SK-N-SH treated with all-trans-retinoic acid at 6 μM for 48 hours (cell line): ENCODE data around the gene CDC42EP3.

Experiments
- ARNTL ChIP-seq: fragments of 450-650 bp; formaldehyde crosslinking; IDR thresholded peaks from 2 replicates; pipeline ENCODE4 v1.5.0; 2020; ENCODE audit warnings: low read depth, mild to moderate bottlenecking, moderate library complexity, borderline replicate concordance
- ESRRG ChIP-seq: fragments of 250-450 bp; sonication (Bioruptor Pico); IDR thresholded peaks from 2 replicates; pipeline ENCODE4 v1.6.1; 2021; ENCODE audit warnings: mild to moderate bottlenecking
- GLIS3 ChIP-seq: fragments of 250-450 bp; sonication (Bioruptor Pico); IDR thresholded peaks from 2 replicates; pipeline ENCODE4 v1.5.0; 2020; ENCODE audit warnings: mild to moderate bottlenecking, moderate library complexity
- OSR1 ChIP-seq: fragments of 250-450 bp; sonication (Bioruptor Pico); IDR thresholded peaks from 2 replicates; pipeline ENCODE4 v1.8.0; 2022; ENCODE audit warnings: moderate library complexity, mild to moderate bottlenecking, inconsistent platforms
- PATZ1 ChIP-seq: fragments of 250-450 bp; sonication (Bioruptor Pico); IDR thresholded peaks from 2 replicates; pipeline ENCODE4 v1.8.0; 2020; ENCODE audit warnings: mild to moderate bottlenecking, moderate library complexity, borderline replicate concordance
- POU6F1 ChIP-seq: fragments of 250-450 bp; sonication (Bioruptor Pico); IDR thresholded peaks from 2 replicates; pipeline ENCODE4 v1.8.0; 2021; ENCODE audit warnings: low read depth, mild to moderate bottlenecking, moderate library complexity, borderline replicate concordance
- PPARA ChIP-seq: fragments of 250-450 bp; sonication (Bioruptor Pico); IDR thresholded peaks from 2 replicates; pipeline ENCODE4 v1.5.0; 2020; ENCODE audit warnings: mild to moderate bottlenecking, borderline replicate concordance
- RARB ChIP-seq: fragments of 250-450 bp; sonication (Bioruptor Pico); IDR thresholded peaks from 2 replicates; pipeline ENCODE4 v1.8.0; 2021; ENCODE audit warnings: mild to moderate bottlenecking, moderate library complexity
- SNAI2 ChIP-seq: fragments of 250-450 bp; sonication (Bioruptor Pico); IDR thresholded peaks from 2 replicates; pipeline ENCODE4 v1.5.0; 2020; ENCODE audit warnings: mild to moderate bottlenecking, moderate library complexity
- ZC3H10 ChIP-seq: fragments of 250-450 bp; sonication (Bioruptor Pico); IDR thresholded peaks from 2 replicates; pipeline ENCODE4 v1.5.1; 2021; ENCODE audit warnings: mild to moderate bottlenecking, moderate library complexity
- ZFP3 ChIP-seq: fragments of 250-450 bp; sonication (Bioruptor Pico); IDR thresholded peaks from 2 replicates; pipeline ENCODE4 v1.5.0; 2020; ENCODE audit warnings: mild to moderate bottlenecking, moderate library complexity
- ZFP30 ChIP-seq: fragments of 450-650 bp; formaldehyde crosslinking; IDR thresholded peaks from 2 replicates; pipeline ENCODE4 v1.5.0; 2022; ENCODE audit warnings: mild to moderate bottlenecking, moderate library complexity
- ZNF70 ChIP-seq: fragments of 450-650 bp; formaldehyde crosslinking; IDR thresholded peaks from 2 replicates; pipeline ENCODE4 v1.5.0; 2020; ENCODE audit warnings: mild to moderate bottlenecking, moderate library complexity
- ZNF8 ChIP-seq: fragments of 450-650 bp; formaldehyde crosslinking; IDR thresholded peaks from 2 replicates; pipeline ENCODE4 v1.5.0; 2020; ENCODE audit warnings: mild to moderate bottlenecking, moderate library complexity

DNA sequence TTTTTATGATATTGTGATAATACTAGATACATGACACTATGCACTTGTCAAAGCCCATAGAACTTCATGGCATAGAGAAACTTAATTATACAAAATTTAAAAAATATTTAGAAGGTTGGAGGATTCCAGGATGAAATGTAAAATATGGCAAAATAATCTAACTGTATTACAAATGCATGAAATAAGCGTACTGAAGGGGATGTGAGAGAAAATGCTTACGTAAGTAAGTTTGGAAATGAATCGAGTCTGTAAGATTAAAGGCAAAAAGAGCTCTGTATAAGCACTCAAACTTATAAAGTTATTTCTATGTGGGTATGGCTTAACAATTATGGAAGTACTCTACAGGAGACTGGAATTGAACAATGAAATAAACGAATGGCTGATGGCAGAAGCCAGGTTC lies 13.4 kb upstream of the CDC42EP3 start:
- TF ChIP-seq PATZ1 (no peak), GLIS3 (CRISPR knock-in tag) (no peak), ARNTL (CRISPR knock-in tag) (no peak), ZNF70 (CRISPR knock-in tag) (no peak), PPARA (CRISPR knock-in tag) (no peak), ZFP30 (CRISPR knock-in tag) (no peak), ESRRG (CRISPR knock-in tag) (no peak), POU6F1 (no peak), OSR1 (CRISPR knock-in tag) (no peak), ZC3H10 (CRISPR knock-in tag) (no peak), SNAI2 (CRISPR knock-in tag) (no peak), ZFP3 (no peak), RARB (CRISPR knock-in tag) (no peak), ZNF8 (CRISPR knock-in tag) (no peak)
